ENCODE measurements around the gene PTPRN2.
"Not testable (repeated sequence)": the region's sequence is repeated elsewhere in the genome, so short reads cannot be mapped to it uniquely, and the experiment has no call there.

PTPRN2 gene

DNA sequence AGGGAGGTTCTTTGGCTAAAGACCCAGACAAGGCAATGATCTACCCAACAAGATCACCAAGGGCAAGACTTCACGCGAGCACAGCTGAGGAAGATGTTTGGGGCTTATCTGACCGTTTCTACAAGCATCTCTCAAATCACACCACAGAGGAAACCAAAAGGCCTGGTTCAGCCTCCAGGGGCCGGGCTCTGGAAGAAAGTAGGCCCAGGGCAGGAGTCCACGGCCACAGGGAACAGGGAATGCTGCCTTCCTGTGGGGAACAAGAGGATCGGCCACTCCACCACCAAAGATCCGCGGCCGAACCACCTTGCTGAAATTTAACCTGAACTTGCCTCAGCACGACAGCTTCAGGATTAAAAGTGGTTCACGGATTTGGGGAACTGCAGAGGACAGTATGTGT, 332.5 kb downstream of the PTPRN2 start:
- in situ Hi-C loops (cut with MboI; ENCODE audit: low pct_unique_long_range_greater_than_20kb, low sequenced_read_pairs), result no loop called here

GRCh38 chr7:158253670-158254045, 334.0 kb downstream of the PTPRN2 start:
- DNase-seq, result not testable (repeated sequence)

More for the DNA sequence above, 332.5 kb downstream of the PTPRN2 start:
- DNase-seq, result no peak

GRCh38 chr7:158252837-158253669, 334.6 kb downstream of the PTPRN2 start:
- in situ Hi-C loops (cut with MboI; ENCODE audit: low pct_unique_long_range_greater_than_20kb, low sequenced_read_pairs), result no loop called here
- no peak for DNase-seq

More at GRCh38 chr7:158253670-158254045, 334.0 kb downstream of the PTPRN2 start:
- in situ Hi-C loops (cut with MboI; ENCODE audit: low pct_unique_long_range_greater_than_20kb, low sequenced_read_pairs), result not testable (repeated sequence)

DNA sequence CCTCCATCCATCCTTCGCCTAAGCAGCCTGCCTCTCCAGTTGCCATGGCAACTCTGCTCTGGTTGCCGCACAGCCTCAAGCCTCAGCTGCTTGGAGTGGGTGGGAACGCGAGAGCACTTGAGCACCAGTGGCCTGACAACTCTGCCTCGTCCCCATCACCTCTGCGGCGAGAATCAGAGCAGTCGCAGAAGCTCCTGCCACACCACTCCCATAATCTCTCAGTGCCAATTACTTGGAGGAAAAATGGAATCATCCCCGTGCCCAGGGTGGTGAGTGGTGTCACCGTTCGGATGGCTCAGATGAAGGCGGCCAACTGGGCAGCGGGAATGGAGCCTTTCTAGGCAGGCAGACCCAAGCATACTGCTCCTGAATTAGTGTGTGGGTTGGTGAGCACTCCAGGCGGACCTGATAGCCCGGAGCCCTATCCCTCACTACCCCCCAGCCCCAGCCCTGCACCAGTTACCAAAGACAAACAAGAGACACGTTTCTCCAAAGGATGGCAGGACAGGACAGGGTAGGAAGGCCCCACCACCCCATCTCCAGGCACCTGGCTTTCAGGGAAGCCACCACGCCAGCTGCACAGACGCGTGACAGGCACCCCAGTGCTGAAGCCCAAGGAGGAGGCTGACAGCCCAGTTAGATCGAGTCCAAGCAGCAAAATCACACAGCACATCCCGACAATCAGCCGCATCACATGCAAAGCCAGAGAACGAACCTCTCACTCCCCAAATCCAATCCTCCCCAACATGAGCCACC, 335.4 kb downstream of the PTPRN2 start:
- DNase-seq, result no peak
- in situ Hi-C loops (cut with MboI; ENCODE audit: low pct_unique_long_range_greater_than_20kb, low sequenced_read_pairs), result no loop called here

DNA sequence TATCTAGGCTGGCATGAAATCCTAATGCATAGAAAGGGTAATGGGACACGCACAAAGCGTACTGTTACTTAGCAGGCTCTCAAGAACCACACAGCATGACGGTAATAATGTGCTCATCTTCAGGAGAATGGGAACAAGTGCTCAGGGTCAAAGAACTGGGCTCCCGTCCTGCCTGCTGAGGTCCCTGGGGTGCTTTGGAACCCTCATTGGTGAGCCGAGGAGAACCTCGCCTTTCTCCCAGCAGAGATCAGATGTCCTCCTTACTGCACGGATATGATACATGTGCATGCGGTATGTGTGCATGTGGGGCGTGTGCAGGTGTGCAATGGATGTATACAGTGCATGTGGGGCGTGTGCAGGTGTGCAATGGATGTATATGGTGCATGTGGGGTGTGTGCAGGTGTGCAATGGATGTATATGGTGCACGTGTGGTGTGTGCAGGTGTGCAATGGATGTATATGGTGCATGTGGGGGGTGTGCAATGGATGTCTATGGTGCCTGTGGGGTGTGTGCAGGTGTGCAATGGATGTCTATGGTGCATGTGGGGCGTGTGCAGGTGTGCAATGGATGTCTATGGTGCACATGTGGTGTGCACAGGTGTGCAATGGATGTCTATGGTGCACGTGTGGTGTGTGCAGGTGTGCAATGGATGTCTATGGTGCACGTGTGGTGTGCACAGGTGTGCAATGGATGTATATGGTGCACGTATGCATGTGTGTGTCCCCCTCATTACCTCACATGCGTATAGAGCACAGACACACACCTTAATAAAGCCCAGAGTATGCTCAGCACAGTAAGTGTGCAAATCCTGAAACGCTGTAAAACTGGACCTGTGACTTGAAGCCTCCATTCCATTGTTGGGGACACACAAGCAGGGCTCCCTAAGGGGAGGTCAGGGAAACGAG, 336.3 kb downstream of the PTPRN2 start:
- in situ Hi-C loops (cut with MboI; ENCODE audit: low pct_unique_long_range_greater_than_20kb, low sequenced_read_pairs), result no loop called here
- no peak for DNase-seq

GRCh38 chr7:158249692-158250091, 337.9 kb downstream of the PTPRN2 start:
- in situ Hi-C loops (cut with MboI; ENCODE audit: low pct_unique_long_range_greater_than_20kb, low sequenced_read_pairs), result no loop called here
- DNase-seq, result no peak

DNA sequence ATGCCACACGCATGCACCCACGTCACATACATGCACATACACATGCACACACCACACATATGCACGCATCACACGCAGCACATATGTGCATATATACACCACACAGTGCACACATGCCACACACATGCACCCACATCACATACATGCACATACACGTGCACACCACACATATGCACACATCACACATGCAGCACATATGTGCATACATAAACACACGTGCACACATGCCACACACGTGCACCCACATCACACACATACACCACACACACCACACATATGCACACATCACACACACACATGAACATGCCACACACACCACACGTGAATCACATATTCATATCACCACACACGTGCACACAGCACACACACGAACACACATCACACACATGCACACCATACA, 338.8 kb downstream of the PTPRN2 start:
- DNase-seq, result no peak
- in situ Hi-C loops (cut with MboI; ENCODE audit: low pct_unique_long_range_greater_than_20kb, low sequenced_read_pairs), result no loop called here

- in situ Hi-C loops (cut with MboI; ENCODE audit: low pct_unique_long_range_greater_than_20kb, low sequenced_read_pairs), result no loop called here
- no peak for DNase-seq
Observed at GRCh38 chr7:158247758-158248487, 339.7 kb downstream of the PTPRN2 start.

GRCh38 chr7:158246960-158247673, 340.5 kb downstream of the PTPRN2 start:
- no peak for DNase-seq
- in situ Hi-C loops (cut with MboI; ENCODE audit: low pct_unique_long_range_greater_than_20kb, low sequenced_read_pairs), result no loop called here

DNA sequence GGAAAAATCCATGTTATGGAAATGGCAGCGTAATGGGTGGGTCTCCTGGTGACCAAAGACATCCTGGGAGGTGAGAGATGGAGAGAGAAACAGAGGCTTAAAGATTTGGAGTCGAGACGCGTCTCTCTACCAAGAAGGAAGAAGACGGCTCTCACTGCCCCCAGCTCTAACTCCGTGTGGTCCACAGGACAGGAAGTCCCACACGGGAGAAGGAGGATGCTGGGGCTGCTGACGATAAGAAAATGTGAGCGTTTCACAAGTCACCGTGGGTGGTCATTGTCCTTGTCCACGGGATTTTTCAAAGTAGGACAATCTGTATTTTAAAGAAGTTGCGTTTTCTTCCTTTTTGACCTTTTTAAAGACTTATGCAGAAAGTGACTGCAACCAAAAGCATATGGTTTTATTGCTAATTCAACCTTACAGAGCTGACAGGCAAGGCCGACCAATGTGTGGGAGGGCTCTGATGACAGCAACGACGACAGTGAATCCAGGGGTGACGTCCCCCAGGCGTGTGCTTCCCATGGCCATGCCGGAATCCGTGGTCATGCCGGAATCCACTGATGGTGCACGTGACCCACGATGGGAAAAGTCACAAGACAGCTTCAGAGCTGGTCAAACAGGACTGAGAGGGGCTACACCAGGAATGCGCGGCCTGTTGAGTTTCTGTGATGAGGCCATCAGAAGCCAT, 341.2 kb downstream of the PTPRN2 start:
- in situ Hi-C loops (cut with MboI; ENCODE audit: low pct_unique_long_range_greater_than_20kb, low sequenced_read_pairs), result no loop called here
- no peak for DNase-seq

DNA sequence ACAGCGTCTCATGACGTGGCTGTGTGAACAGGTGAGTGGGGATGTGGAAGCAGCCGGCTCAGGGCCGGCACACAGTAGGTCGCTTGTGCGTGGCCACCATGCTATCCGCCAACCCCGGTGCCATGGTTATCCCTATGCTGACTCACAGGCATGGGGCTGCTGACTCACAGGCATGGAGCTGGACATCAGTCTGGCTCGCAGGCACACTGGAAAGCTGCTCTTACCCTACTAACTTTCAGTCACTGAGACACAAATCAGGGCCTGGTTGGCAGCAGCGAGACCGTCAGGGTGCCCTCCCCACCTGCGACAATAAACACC, 341.9 kb downstream of the PTPRN2 start:
- DNase-seq, result no peak
- in situ Hi-C loops (cut with MboI; ENCODE audit: low pct_unique_long_range_greater_than_20kb, low sequenced_read_pairs), result no loop called here

DNA sequence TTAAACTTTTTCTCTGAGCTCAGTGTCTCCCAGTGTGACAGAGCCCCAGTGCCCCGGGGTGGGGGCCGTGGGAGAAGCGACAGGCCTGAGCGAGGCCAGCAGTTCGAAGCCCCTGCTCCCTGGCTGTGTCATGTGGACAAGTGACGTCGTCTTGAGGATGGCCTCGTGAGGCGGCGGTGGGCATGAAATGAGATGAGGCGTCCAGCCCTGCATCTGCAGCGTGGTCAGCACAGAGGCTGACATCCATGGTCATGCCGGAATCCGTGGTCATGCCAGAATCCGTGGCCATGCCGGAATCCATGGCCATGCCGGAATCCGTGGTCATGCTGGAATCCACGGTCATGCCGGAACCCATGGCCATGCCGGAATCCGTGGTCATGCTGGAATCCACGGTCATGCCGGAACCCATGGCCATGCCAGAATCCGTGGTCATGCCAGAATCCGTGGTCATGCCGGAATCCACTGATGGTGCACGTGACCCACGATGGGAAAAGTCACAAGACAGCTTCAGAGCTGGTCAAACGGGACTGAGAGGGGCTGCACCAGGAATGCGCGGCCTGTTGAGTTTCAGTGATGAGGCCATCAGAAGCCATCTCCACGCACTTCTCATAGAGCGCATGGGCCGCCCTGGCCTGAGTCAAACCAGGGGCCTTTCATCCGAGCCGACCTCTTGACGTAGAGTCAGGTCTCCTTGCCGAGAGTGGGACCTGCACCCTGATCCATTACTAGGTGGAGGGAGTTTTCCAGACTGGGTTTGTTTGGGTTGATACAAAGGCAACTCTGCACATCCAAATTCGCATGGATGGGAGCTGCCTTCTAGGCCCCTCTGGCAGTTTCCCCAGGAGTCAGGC, 342.5 kb downstream of the PTPRN2 start:
- DNase-seq, result no peak
- in situ Hi-C loops (cut with MboI; ENCODE audit: low pct_unique_long_range_greater_than_20kb, low sequenced_read_pairs), result no loop called here

GRCh38 chr7:158244430-158244829, 343.2 kb downstream of the PTPRN2 start:
- no peak for DNase-seq
- in situ Hi-C loops (cut with MboI; ENCODE audit: low pct_unique_long_range_greater_than_20kb, low sequenced_read_pairs), result no loop called here

DNA sequence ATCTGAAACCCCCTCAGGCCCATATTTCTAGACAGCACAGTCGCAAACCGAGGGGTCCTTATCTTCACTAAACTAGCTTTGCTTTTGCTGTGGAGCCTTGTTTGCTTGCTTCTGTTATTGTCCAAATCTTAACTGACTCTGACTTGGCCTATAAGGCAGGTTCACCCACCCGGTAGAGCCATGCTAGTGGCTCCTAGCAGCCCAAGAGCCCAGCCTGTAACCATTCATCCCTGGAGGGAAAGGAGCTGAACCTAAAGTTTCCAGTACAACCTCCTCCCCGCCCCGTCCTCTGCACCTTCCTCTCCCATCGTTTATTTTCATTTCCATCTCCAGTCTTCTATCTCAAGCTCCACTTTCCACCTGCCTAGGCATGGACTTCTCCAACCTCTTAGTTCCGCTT, 345.7 kb downstream of the PTPRN2 start:
- in situ Hi-C loops (cut with MboI; ENCODE audit: low pct_unique_long_range_greater_than_20kb, low sequenced_read_pairs), result no loop called here
- DNase-seq, result no peak

- in situ Hi-C loops (cut with MboI; ENCODE audit: low pct_unique_long_range_greater_than_20kb, low sequenced_read_pairs), result no loop called here
- no peak for DNase-seq
Observed at GRCh38 chr7:158240801-158241200, 346.8 kb downstream of the PTPRN2 start.

- in situ Hi-C loops (cut with MboI; ENCODE audit: low pct_unique_long_range_greater_than_20kb, low sequenced_read_pairs), result no loop called here
- no peak for DNase-seq
Observed at GRCh38 chr7:158239290-158239981, 348.2 kb downstream of the PTPRN2 start.
